Panc1 (cell line): Measurements from ENCODE around the gene DAZAP2. TPM values are rescaled to one million over a fixed set of nuclear protein-coding genes. Genes with fewer than 3 reads are reported as not detected.

Experiments used
- ATAC-seq: fragments of 200-7000 bp; cut with Tn5 transposase; 2 replicates; pipeline ENCODE4 v1.9.1; 2020; ENCODE audit warnings: mild to moderate bottlenecking, moderate library complexity
- BruUV-seq: library from RNA; stranded (reverse); fragments of 400-500 nt; replicated peaks from 2 replicates; lab custom pipeline; 2021; lab: Mats Ljungman, UMichigan
- CTCF ChIA-PET: fragments of 300-600 bp; sonication (Branson Sonifier 250); formaldehyde crosslinking; loops from one replicate; lab custom pipeline; 2022; ENCODE audit warnings: antibody characterized with exemption; lab: Charles Lee
- POLR2A ChIA-PET: fragments of 300-600 bp; sonication (Branson Sonifier 250); formaldehyde crosslinking; loops from one replicate; lab custom pipeline; 2022; ENCODE audit warnings: antibody characterized with exemption; lab: Charles Lee
- DNase-seq: peaks from one replicate; pipeline ENCODE4 v3.0.0-alpha.2; 2010; ENCODE audit warnings: low read depth, low spot score
- H3K27ac ChIP-seq: 2 replicates; pipeline ENCODE4 v1.5.1; 2011; ENCODE audit warnings: mild to moderate bottlenecking, low read length, inconsistent platforms
- H3K27me3 ChIP-seq: fragments of 200-500 bp; sonication (Bioruptor generic); 2 replicates; pipeline ENCODE4 v1.6.0; 2014; ENCODE audit warnings: low read length, inconsistent platforms; ENCODE audit not compliant: control insufficient read depth, insufficient read depth
- H3K36me3 ChIP-seq: fragments of 200-500 bp; sonication (Bioruptor generic); 2 replicates; pipeline ENCODE4 v1.5.1; 2014; ENCODE audit warnings: inconsistent platforms, mild to moderate bottlenecking, low read length, moderate library complexity; ENCODE audit not compliant: control insufficient read depth, insufficient read depth
- H3K4me1 ChIP-seq: 2 replicates; pipeline ENCODE4 v1.5.1; 2011; ENCODE audit warnings: inconsistent platforms, mild to moderate bottlenecking, low read length, moderate library complexity; ENCODE audit not compliant: control insufficient read depth, insufficient read depth
- H3K4me3 ChIP-seq, 2 experiments: 2 replicates each; pipeline ENCODE4 v1.5.1; 2011 to 2012; ENCODE audit warnings: low read depth in 2 of 2, low read length in 2 of 2, mild to moderate bottlenecking in 2 of 2, inconsistent platforms in 1 of 2, moderate library complexity in 1 of 2
- H3K9me3 ChIP-seq: fragments of 200-500 bp; sonication (Bioruptor generic); 2 replicates; pipeline ENCODE4 v1.5.1; 2014; ENCODE audit warnings: low read depth, mild to moderate bottlenecking, inconsistent platforms, low read length, moderate library complexity; ENCODE audit not compliant: control insufficient read depth, insufficient read depth
- CTCF ChIP-seq: fragments of 450-650 bp; IDR thresholded peaks from 2 replicates; pipeline ENCODE4 v1.5.1; 2017; ENCODE audit warnings: mild to moderate bottlenecking
- POLR2AphosphoS5 ChIP-seq: IDR thresholded peaks from 2 replicates; pipeline ENCODE4 v1.6.1; 2012; ENCODE audit warnings: mild to moderate bottlenecking, low read depth, low read length, moderate library complexity
- REST ChIP-seq, 2 experiments: IDR thresholded peaks; 2 replicates each; pipeline ENCODE4 v1.6.1; 2011 to 2012; ENCODE audit warnings: low read depth in 2 of 2, control low read depth in 1 of 2, low read length in 1 of 2, mild to moderate bottlenecking in 1 of 2, moderate library complexity in 1 of 2; ENCODE audit not compliant: insufficient read depth in 1 of 2
- SIN3A ChIP-seq: IDR thresholded peaks from 2 replicates; pipeline ENCODE4 v1.6.1; 2012; ENCODE audit warnings: low read depth, mild to moderate bottlenecking, low read length, moderate library complexity, borderline replicate concordance; ENCODE audit not compliant: insufficient read depth
- TCF7L2 ChIP-seq: IDR thresholded peaks from 2 replicates; pipeline ENCODE4 v1.6.1; 2011; ENCODE audit warnings: mild to moderate bottlenecking, low read depth, low read length, inconsistent platforms
- in situ Hi-C: cut with HindIII; loops from 2 replicates; pipeline ENCODE4 v1.10.0; 2016; ENCODE audit warnings: low sequenced_read_pairs, low pct_unique_long_range_greater_than_20kb
- intact Hi-C: fragments of 100-400 bp; cut with micrococcal nuclease; formaldehyde crosslinking; loops from one replicate; pipeline ENCODE4 v1.10.0; 2022; ENCODE audit not compliant: unreplicated experiment
- total RNA-seq: library from RNA; stranded (reverse); gene quantifications from one replicate; pipeline ENCODE4 v1.2.1, GENCODE V29; 2021; ENCODE audit not compliant: unreplicated experiment

DAZAP2 gene
- total RNA-seq, 1 experiment from 2014 or later: 197 TPM

GRCh38 chr12:51265024-51265423 is 26.4 kb downstream of the DAZAP2 start:
- no peaks in the 10 kb centered on the region for H3K9me3 ChIP-seq
- no TSS peak for BruUV-seq
- TF ChIP-seq POLR2AphosphoS5 (no peak), CTCF (no peak), TCF7L2 (no peak), SIN3A (no peak), REST (IDR thresholded peaks at IDR 0.05; ENCODE audit: insufficient read depth in 1 of 2, low read depth in 2 of 2, low read length in 1 of 2) (no peak)
- ATAC-seq (no peak), DNase-seq (no peak)
- H3K4me1 ChIP-seq: no peaks in the 10 kb centered on the region
- intact Hi-C loops (loop anchor here (5.0 kb wide), 1 partner anchor 77 kb away; no protein-coding TSS in a partner anchor), in situ Hi-C loops (no loop called here)
- no peak overlapping the region for H3K4me3 ChIP-seq
- H3K27ac ChIP-seq: no peak overlapping the region
- no peaks in the 10 kb centered on the region for H3K36me3 ChIP-seq
- H3K27me3 ChIP-seq: no peaks in the 10 kb centered on the region
- POLR2A ChIA-PET: no interaction called here
- CTCF ChIA-PET: no interaction called here

- CTCF ChIA-PET: interaction anchor here (0.6 to 2.3 kb wide), 2 partner anchors 72 to 92 kb away, joined by 3 to 11 read pairs; no protein-coding TSS in a partner anchor
- in situ Hi-C loops: no loop called here
- Histone ChIP-seq H3K4me3 (peak overlapping the region; percentile 54 to 69), H3K27ac (no peak overlapping the region), H3K27me3 (peaks cover 4% of the 10 kb centered on the region; the same call in 1 of the 2 replicates), H3K9me3 (no peaks in the 10 kb centered on the region), H3K36me3 (no peaks in the 10 kb centered on the region; the same call in 1 of the 2 replicates), H3K4me1 (peaks cover 6% of the 10 kb centered on the region; the same call in 1 of the 2 replicates)
- intact Hi-C loops: loop anchor here (5.0 kb wide), 1 partner anchor 73 kb away; no protein-coding TSS in a partner anchor
- DNase-seq (no peak), ATAC-seq (peak; percentile 91)
- POLR2A ChIA-PET: no interaction called here
- no TSS peak for BruUV-seq
- no peak for TF ChIP-seq POLR2AphosphoS5
- peak; percentile 72 for TF ChIP-seq CTCF
Observed at GRCh38 chr12:51269174-51270066, 30.8 kb downstream of the DAZAP2 start.
